ENCODE data around the gene HOXC11. TPM values are rescaled to one million over a fixed set of nuclear protein-coding genes. Genes with fewer than 3 reads are reported as not detected.

HOXC11 gene
- total RNA-seq (2022; extraction: Qiagen RNA extraction), result 0.39 to 0.65 TPM (median 0.54 TPM) in 5 replicates

DNA sequence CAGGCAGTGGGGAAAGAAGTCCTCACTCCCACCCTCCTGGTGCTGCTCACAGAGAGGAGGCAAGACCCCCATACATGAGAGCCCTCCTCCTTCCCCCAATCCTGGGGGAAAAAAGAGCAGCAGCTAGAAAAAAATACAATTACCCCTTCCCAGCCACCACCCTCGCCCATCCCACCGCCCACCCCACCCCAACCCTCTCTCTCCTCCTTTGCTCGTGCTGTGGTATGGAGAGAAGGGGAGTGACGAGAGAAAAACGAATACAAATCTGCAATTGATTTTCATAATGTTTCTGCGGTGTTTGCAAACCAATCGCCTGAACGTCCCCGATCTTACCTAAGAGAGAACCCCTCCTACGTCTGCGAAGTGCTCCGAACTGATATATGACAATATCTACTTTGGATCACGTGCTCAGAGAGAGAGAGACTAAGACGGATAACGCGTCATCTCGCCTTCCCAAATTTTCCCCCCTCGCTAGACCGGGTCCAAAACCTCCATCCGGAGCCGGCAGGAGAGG is at the start of gene HOXC11:
HOXC11 (plus strand) TSS at position 405 of the 514 bp plus-strand sequence. CDS start 116 bp downstream, outside the sequence.

DNA sequence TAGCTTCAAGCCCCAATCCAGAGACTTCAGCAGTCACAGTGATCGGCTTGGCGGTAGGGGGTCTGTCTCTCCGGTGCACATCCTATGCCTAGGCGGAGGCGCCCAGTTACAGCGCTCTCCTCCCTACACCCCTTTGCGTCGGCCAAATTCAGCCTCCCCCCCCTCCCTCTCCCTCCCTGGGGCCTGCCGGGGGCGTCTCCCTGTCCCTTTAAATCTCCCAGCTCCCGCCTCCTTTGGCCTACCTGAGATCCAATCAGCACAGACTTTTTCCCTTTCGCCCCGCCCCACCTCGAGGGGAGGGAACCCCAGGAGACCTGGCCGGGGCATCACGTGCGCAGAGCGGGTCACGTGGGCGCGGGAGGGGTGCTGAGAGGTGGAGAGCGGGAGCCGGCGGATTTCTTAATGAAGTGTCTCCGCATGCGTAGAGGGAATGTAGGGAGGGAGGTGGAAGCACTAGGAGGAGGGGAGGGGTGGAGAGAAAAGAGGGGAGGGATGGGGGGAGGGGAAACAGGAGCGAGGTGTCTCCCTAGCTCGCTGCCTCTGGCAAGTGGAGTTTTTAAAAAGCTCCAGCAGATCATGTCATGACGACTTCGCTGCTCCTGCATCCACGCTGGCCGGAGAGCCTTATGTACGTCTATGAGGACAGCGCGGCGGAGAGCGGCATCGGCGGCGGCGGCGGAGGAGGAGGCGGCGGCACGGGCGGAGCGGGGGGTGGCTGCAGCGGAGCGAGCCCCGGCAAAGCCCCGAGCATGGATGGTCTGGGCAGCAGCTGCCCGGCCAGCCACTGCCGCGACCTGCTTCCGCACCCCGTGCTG is 34.4 kb upstream of the HOXC11 start, which contains the start of gene HOXC13:
HOXC13 (plus strand) TSS at position 506 of the 815 bp plus-strand sequence; CDS start at position 582, 76 bp downstream.

DNA sequence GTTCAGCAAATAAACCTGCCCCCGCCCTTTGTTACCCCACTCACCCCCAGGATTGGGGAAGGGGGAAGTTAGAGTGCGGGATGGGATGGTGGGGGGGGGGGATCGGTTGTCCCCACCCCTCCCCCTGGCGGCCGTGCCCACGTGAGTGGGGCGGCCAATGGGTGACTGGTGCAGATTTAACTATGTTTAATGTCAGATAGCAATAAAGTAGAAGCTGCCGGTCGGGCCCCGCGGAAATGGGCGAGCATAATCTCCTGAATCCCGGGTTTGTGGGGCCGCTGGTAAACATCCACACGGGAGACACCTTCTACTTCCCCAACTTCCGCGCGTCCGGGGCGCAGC is 18.3 kb upstream of the HOXC11 start, which contains the start of gene HOXC12:
HOXC12 (plus strand) TSS at position 210 of the 342 bp plus-strand sequence; CDS start at position 237, 27 bp downstream.

GRCh38 chr12:53974084-53975063 is 1.4 kb downstream of the HOXC11 start, which contains the start of gene HOTAIR:
Gene HOTAIR (minus strand): TSS chr12:53974954.

GRCh38 chr12:53984901-53985691 is 12.2 kb downstream of the HOXC11 start, which contains the start of gene HOXC10:
Gene HOXC10 (plus strand): TSS chr12:53985146. CDS start chr12:53985260, 114 bp downstream.

GRCh38 chr12:54000116-54001114 is 27.5 kb downstream of the HOXC11 start, which contains the start of gene HOXC9:
Gene HOXC9 (plus strand): TSS chr12:54000161. CDS start chr12:54000189, 28 bp downstream.

Other genes starting within 250 kb of the HOXC11 start
- 17.3 to 24.8 TPM (median 21.1 TPM) in 5 replicates for gene CALCOCO1, start 245.7 kb upstream of the HOXC11 start, total RNA-seq (2022; extraction: Qiagen RNA extraction)
- not detected in 5 replicates for gene CISTR, start 221.1 kb upstream of the HOXC11 start, total RNA-seq (2022; extraction: Qiagen RNA extraction)
- 10.3 to 17.8 TPM (median 12.3 TPM) in 5 replicates for gene HOXC13, start 34.3 kb upstream of the HOXC11 start, total RNA-seq (2022; extraction: Qiagen RNA extraction)
- gene HOXC12, start 18.2 kb upstream of the HOXC11 start, total RNA-seq (2022; extraction: Qiagen RNA extraction), result not detected in 5 replicates
- gene HOTAIR, start 1.8 kb downstream of the HOXC11 start, total RNA-seq (2022; extraction: Qiagen RNA extraction), result 0.08 to 0.37 TPM (median 0.09 TPM) in 5 replicates
- gene HOXC10, start 12.0 kb downstream of the HOXC11 start, total RNA-seq (2022; extraction: Qiagen RNA extraction), result 2.5 to 3.4 TPM (median 2.9 TPM) in 5 replicates
- 11.1 to 12.5 TPM (median 11.7 TPM) in 5 replicates for gene HOXC9, start 27.0 kb downstream of the HOXC11 start, total RNA-seq (2022; extraction: Qiagen RNA extraction)
- 4.2 to 5.7 TPM (median 5.4 TPM) in 5 replicates for gene HOXC8, start 35.9 kb downstream of the HOXC11 start, total RNA-seq (2022; extraction: Qiagen RNA extraction)
- gene HOXC6, start 55.3 kb downstream of the HOXC11 start, total RNA-seq (2022; extraction: Qiagen RNA extraction), result 4.4 to 5.7 TPM (median 4.9 TPM) in 5 replicates
- 0.57 to 0.85 TPM (median 0.73 TPM) in 5 replicates for gene HOXC5, start 59.9 kb downstream of the HOXC11 start, total RNA-seq (2022; extraction: Qiagen RNA extraction)
- gene HOXC4, start 80.7 kb downstream of the HOXC11 start, total RNA-seq (2022; extraction: Qiagen RNA extraction), result 2.2 to 4.3 TPM (median 3.6 TPM) in 5 replicates
- gene SMUG1, start 215.9 kb downstream of the HOXC11 start, total RNA-seq (2022; extraction: Qiagen RNA extraction), result 28.5 to 35.6 TPM (median 33.8 TPM) in 5 replicates